Mesenteric fat pad (tissue), 1 donor: ENCODE measurements around the gene TPH2. TPM values are rescaled to one million over a fixed set of nuclear protein-coding genes. Genes with fewer than 3 reads are reported as not detected.

ENCODE experiments used
- DNase-seq: peaks from one replicate; pipeline ENCODE4 v3.0.0-alpha.2; 2020; ENCODE audit warnings: low spot score
- total RNA-seq: library from RNA; stranded (reverse); fragmentation: NEBNext Ultra II Directional; extraction: Animal tissue kit (Norgen Biotek cat#: 25700); gene quantifications from one replicate; pipeline ENCODE4 v1.2.1, GENCODE V29; 2021
- donor health status: DM: yes; HTN: yes; CAD: no.

The TPH2 gene
- total RNA-seq, 1 donor from 2014 or later = not detected

DNA sequence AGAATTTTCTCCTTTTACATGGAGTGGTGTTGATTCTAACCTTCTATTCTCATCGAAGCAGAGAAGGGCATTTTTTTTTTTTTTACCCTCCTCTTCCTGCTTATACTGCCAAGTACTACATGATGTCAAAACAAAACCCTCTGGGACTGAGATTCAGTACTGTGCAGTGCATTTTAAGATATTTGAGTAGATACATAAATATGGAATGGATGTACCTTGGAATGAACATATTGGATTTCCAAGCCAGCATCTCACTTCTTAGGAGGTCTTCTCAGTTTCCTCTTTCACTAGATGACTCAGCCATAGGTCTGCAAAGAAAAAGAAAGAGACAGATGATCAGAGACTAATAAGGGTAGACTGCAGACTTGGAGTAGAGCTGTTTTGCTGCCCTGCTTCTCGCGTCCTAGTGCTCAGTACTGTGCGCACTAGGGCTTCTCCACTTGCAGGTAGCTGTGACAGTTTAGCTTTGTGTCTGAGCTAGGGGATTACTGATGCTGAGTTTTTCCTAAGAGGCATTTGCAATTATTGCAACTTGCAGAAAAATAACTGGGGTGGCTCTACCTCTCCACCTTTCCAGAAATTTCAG, 20.4 kb downstream of the TPH2 start:
- DNase-seq = no peak

- DNase-seq = no peak
These were observed 28.6 kb downstream of the TPH2 start for GRCh38 chr12:71967211-71967610.

- no peak for DNase-seq
These were observed 30.7 kb downstream of the TPH2 start for GRCh38 chr12:71969330-71969729.

DNA sequence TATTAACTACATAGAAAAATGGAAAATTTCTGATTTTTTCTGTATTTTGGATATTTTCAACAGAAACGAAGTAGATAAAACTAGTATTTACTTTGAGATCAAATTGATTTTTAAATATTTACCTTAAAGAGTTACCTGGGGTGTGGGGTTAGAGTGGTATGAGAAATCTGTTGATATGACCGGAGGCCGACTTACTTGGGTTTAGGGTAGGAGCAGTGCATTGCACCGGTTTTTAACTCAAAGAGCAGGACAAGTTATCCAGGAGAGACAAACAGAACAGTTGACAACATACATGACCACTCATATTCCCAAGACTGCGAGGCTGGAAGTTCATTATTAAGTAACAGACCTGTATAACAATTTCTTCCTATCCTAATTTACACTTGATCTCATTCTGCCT, 31.4 kb downstream of the TPH2 start:
- DNase-seq = no peak

GRCh38 chr12:71972441-71973074, 33.9 kb downstream of the TPH2 start:
- DNase-seq = no peak

- DNase-seq = no peak
These were observed 35.0 kb downstream of the TPH2 start for GRCh38 chr12:71973687-71974086.

GRCh38 chr12:71980538-71980937, 41.9 kb downstream of the TPH2 start:
- DNase-seq = no peak

DNA sequence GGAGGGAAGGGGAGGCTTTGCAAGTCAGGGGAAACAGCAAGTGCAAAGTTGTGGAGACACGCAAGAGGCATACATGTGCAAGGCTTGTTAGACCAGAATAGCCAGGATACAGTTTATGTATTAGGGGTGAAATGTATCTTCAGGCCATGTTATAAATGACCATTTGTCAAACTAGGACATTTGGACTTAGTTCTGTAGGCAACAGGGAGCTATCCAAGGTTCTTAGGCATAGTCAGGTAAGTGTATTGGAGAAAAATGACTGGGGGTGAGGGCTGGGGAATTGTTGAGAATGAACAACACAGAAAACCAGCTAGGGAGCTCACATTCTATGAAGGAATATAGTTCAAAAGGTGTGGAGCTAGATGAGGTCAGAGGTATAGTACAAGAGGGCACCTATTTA, 42.5 kb downstream of the TPH2 start:
- no peak for DNase-seq

GRCh38 chr12:71994715-71995114, 56.1 kb downstream of the TPH2 start:
- DNase-seq = no peak

DNA sequence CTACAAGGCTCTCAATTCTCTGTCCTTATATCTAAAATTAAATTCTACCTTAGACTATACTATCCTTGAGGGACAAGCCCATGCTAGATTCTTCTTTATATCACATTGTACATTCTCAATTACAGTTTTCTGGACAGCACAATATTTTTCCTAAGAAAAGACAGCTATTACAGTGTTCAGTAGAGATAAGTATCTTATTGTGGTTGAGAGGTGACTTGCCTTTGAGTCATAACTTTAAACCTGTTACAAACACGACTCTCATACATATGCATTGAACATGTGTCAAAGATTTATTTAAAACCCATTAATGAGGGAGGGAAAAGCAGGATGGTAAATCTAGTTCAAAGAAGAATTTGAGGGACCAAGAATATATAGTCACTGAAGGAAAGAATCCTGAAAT, 61.1 kb downstream of the TPH2 start:
- DNase-seq = no peak

DNA sequence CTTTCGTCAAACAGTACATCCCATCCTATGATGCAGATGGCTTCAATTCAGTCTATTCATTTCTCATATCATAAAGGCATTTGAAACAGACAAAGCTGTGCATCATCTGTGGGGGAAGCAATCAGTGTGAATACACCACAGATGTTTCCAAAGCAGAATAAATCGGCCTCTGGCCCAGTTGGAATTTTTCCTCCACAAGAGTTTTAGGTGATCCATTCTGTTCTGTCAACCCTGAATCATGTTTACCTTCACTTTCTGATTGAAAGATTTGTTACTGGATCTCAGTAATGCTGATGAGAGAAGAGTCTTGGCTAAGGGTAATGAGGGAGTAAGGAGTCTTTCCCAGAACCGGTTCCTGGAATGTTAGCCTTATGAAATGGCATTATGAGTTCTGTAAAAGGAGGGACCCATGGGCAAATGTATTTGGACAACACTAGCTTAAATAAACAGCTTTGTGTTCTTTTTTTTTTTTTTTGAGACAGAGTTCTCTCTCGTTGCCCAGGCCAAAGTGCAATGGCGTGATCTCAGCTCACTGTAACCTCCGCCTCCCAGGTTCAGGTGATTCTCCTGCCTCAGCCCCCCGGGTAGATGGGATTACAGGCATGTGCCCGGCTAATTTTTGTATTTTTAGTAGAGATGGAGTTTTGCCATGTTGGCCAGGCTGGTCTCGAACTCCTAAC, 62.5 kb downstream of the TPH2 start:
- no peak for DNase-seq

GRCh38 chr12:72006766-72007165, 68.1 kb downstream of the TPH2 start:
- no peak for DNase-seq

DNA sequence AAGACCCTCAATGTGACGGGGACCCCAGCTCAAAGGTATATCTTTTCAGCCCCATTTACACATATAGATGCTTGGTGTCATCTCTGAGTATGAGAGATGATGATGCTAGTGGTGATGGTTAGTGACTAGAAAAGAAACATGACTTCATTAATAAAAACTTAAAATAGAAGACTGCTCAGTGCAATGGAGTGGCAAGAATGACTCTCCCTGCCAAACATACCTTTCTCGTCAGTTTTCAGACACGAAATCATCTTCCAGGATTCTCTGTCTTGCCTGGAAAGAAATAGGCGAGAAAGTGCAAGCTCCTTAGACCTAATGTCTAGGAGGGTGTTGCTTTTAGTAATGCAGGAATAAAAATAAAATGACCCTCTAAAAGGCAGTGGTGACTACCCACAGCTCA, 71.7 kb downstream of the TPH2 start:
- no peak for DNase-seq

DNA sequence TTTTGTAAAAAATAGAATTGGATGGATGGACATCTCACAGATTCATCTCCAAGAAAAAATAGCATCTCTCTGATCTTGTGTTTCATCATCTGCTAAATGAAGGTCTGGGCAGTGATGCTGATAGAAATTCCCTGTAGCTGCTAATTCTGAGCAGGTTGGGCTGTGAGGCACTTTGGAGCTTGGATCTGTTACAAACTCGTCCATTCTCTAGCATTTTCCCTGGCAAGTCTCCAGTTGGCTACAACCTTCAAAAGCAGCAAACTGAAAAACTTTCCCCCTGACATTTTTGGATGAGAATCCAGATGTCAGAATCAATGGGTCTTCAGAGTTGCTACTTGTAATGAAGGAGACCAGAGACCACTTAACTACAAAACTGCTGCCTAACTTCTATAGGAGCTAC, 72.7 kb downstream of the TPH2 start:
- DNase-seq = no peak

GRCh38 chr12:72012874-72013273, 74.2 kb downstream of the TPH2 start:
- no peak for DNase-seq

DNA sequence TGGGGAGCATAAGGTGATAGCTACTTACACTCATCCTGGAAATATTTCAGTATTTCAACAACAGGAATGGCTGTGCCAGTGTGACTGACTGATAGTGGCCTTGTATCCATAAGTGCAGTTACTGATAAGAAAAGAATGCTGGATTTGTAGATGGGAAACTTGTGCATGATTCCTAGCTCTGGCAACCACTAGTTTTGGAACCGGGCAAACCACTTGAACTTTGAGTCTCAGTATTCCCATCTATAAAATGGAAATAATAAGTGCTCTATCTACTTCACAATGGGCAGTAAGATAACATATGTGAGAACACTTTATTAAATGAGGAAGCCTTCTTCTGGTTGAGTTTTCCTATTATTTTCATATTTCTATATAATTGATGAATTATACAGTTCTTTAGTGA, 77.2 kb downstream of the TPH2 start:
- no peak for DNase-seq

DNA sequence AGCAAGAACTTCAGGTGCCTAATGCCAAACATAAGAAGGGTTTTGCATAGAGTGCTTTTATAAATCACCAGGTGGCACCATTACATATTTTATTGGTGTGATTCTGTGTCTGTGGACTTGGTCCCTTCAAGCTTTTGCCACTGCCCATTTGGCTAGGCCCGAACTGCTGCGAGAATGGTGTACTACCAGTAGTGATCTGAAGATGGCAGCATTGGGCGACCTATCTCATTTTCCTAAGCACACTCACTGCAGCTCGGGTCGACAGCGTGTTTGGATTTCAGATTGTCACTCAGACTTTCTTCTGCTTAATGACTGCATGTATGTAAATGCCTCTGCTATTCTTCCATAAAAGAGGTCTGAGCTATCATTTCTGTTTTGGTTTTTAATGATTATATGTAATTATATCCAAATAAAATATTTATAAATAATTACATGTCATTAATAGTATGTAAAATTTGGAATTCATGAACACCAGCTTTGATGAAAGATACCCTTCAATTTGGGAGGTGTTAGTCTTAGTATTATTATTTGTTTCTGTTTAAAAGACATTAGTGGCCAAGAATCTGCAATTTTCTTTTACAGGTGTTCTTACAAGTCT, 78.5 kb downstream of the TPH2 start:
- no peak for DNase-seq

GRCh38 chr12:72018036-72018435, 79.4 kb downstream of the TPH2 start:
- DNase-seq = no peak

DNA sequence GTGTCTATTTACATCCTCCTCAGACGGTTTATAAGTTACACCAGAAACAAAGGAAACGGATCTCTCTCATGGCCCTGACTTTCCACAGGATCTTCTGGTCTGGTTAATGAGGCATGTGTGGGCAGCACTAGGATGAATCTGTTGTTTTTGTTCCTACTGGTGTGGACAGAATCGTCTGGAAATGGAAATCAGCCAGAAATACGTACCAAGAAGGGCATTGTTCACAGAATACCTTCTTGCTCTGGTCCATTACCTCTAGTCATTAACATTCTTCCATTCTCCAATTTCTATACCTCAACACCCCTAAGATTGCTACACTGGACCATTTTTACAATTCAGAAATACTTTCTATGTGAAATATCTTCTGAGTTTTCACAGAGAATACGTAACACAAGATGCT, 86.0 kb downstream of the TPH2 start:
- DNase-seq = no peak

DNA sequence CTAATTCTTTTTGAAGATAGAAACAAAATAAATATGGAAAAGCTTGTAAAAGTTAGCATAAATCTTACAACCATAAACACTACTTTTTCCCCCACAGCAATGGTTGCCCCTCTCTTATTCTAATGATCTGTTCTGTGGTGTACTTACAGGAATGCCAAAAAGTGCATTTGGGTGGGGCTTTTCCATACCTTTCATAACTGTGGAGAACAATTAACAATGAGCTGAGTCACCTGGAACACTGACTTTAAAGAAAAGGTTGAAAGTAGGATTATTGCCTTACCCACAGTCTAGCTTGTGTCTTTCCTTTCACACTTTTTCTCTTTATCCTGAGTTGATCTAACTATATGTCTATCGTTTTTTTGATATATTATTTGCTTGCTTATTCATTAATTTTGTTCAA, 86.9 kb downstream of the TPH2 start:
- DNase-seq = no peak

- DNase-seq = no peak
These were observed 90.3 kb downstream of the TPH2 start for GRCh38 chr12:72028966-72029365.

DNA sequence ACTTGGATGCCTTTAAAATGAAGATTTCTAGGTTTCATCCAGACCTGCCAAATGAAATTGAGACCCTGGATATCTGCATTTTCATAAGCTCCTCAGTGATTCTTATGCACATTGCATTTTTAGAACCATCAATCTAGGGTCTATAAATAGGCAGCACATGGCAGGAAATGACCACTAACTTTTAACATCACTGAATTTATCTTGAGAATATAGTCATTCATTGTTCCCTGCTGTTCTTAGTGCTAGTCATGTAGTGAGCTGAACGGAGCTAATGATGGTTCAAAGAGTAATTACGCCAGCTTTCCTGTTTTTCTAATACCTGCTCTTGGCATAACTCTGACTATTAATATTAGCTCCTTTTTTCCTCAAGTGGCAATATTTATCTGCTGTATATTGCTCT, 91.6 kb downstream of the TPH2 start:
- DNase-seq = no peak

DNA sequence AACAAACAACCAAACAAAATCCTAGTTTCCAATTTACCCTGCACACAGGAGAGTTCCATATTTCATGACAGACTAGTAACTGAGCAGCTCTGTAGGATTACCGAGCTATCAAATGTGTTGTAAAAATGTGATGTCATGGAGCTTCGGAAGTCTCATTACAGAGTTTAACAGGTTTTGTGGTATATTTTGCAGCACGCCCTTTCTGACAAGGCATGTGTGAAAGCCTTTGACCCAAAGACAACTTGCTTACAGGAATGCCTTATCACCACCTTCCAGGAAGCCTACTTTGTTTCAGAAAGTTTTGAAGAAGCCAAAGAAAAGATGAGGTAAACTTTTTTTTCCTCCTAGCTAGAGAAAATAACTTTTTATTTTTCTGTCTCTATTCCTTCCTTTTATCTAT, 92.4 kb downstream of the TPH2 start:
- DNase-seq = no peak
